Dermis lymphatic vessel endothelial cell (primary cell): ENCODE results near the gene LMO4. TPM values are rescaled to one million over a fixed set of nuclear protein-coding genes. Genes with fewer than 3 reads are reported as not detected.

Source experiments
- total RNA-seq: library from RNA; depleted of rRNA; stranded (reverse); fragments of >200 nt; gene quantifications from 2 replicates; pipeline ENCODE4 v1.2.1, GENCODE V29; 2014

Gene LMO4, protein sequence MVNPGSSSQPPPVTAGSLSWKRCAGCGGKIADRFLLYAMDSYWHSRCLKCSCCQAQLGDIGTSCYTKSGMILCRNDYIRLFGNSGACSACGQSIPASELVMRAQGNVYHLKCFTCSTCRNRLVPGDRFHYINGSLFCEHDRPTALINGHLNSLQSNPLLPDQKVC
- 13.5 and 17.1 TPM in 2 replicates for total RNA-seq

DNA sequence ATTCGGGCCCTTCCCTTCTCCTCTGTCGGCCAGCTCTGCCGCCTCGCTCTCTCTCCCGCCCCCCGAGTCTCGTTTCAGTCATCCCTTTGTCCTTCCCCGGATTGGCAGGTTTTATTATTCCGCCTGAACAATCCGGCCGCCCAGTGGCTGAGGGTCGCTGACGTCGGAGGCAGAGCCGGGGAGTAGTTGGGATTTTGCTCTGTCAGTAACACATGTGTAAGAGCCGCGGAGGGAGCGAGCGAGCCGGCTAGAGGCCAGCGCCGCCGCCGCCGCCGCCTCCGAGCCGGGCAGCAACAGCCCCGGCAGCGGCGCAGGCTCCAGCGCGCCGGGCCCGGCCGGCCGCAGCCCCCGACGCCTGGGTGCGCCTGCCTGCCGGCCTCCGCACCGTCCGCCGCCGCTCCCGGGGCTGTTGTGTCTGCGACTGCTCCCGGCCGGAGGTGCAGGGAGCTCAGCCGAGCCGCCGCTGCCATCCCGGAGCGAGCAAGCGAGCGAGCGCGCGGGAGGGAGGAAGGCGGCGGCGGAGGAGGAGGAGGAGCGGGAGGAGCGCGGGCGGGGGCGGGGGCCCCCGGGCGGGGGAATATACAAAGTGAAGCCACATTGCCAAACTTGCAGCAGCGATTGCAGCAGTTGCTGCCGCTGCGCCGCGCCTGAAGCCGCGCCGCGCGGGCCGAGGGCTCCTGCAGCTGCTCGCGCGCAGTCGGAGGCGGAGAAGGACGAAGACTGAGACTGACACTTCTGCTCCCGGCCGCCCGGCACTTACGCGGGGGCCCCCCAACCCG, at the start of gene LMO4:
LMO4 (plus strand) TSS at position 609 of the 779 bp plus-strand sequence. CDS start 3,136 bp downstream, outside the sequence.

